Tibial nerve (tissue), 4 donors: ENCODE measurements around the gene ALDH3A1.

Experiments
- CTCF ChIP-seq, 5 experiments: fragments of 200-600 bp in 3 of 5; fragments of 450-650 bp in 2 of 5; sonication (generic) in 3 of 5; IDR thresholded peaks; one replicate each; pipeline ENCODE4 v1.5.1; 2016 to 2019; ENCODE audit warnings: antibody characterized with exemption in 5 of 5, mild to moderate bottlenecking in 3 of 5, moderate library complexity in 2 of 5
- EP300 ChIP-seq, 2 donors: sonication (generic); formaldehyde crosslinking; IDR thresholded peaks; one replicate each; pipeline ENCODE4 v1.6.1; 2017; ENCODE audit warnings: antibody characterized with exemption in 2 of 2, mild to moderate bottlenecking in 1 of 2

- no peak for TF ChIP-seq EP300 (IDR thresholded peaks at IDR 0.05)
- no peak for TF ChIP-seq CTCF (IDR thresholded peaks at IDR 0.05)
These were observed 35.6 kb downstream of the ALDH3A1 start for GRCh38 chr17:19712436-19713004.
